ENCODE measurements around the gene PLXDC2. TPM values are rescaled to one million over a fixed set of nuclear protein-coding genes. Genes with fewer than 3 reads are reported as not detected.
A peak's percentile ranks its signal among the peaks of the same experiment; 100 is the strongest.
"Not testable (repeated sequence)": the region's sequence is repeated elsewhere in the genome, so short reads cannot be mapped to it uniquely, and the experiment has no call there.

The PLXDC2 gene
- 10 to 100 TPM; 11.9 to 13.0 TPM for polyA plus RNA-seq

GRCh38 chr10:19816411-19817230, at the start of gene PLXDC2:
Gene PLXDC2 (plus strand): TSS chr10:19816432.
- 0 to 1% methylated on average over 65 of the region's 65 CpGs for WGBS, 2 donors
- Histone ChIP-seq H3K4me1 (ENCODE audit: control insufficient read depth in 2 of 2, insufficient read depth in 2 of 2, low read length in 1 of 2) (no peaks in the 10 kb centered on the region), H3K27me3 (ENCODE audit: control insufficient read depth in 1 of 2, insufficient read depth in 2 of 2, low read length in 2 of 2) (no peaks in the 10 kb centered on the region), H3K27ac (ENCODE audit: low read depth in 2 of 2, low read length in 1 of 2) (peak within 1 kb of the TSS; percentile 87 to 89), H3K9me3 (ENCODE audit: control insufficient read depth in 2 of 2, insufficient read depth in 1 of 2, low read depth in 1 of 2, low read length in 1 of 2) (no peaks in the 10 kb centered on the region), H3K36me3 (ENCODE audit: control insufficient read depth in 2 of 2, insufficient read depth in 2 of 2, low read length in 1 of 2) (no peaks in the 10 kb centered on the region), H3K4me3 (ENCODE audit: low read depth in 1 of 2, low read length in 2 of 2) (peak within 1 kb of the TSS; percentile 78 to 89)

DNA sequence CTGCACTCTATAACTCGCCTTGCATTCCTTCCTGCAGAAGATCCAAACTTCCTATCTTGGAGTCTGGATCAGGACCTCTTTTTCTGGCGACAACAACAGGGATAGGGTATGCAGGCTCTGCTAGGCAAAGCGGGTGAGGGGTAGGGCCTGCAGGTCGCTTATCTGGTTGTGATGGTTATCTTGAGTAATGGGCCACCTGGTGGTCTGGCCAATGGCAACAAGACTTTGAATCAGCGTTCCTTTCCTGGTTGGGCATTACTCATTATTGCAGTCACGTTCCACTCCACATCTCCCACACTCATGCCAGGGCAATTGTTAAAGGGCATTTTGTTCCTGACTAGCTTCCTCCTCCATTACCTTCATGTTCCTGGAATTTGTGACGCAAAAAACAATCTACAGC, 48.4 kb upstream of the PLXDC2 start:
- H3K4me3 ChIP-seq (ENCODE audit: low read depth in 1 of 2, low read length in 2 of 2), result no peak overlapping the region
- no peaks in the 10 kb centered on the region for H3K27me3 ChIP-seq (ENCODE audit: control insufficient read depth in 1 of 2, insufficient read depth in 2 of 2, low read length in 2 of 2)
- 57 to 60% methylated on average over 7 of the region's 7 CpGs for WGBS, 2 donors
- no peaks in the 10 kb centered on the region for H3K36me3 ChIP-seq (ENCODE audit: control insufficient read depth in 2 of 2, insufficient read depth in 2 of 2, low read length in 1 of 2)
- H3K9me3 ChIP-seq (ENCODE audit: control insufficient read depth in 2 of 2, insufficient read depth in 1 of 2, low read depth in 1 of 2, low read length in 1 of 2), result no peaks in the 10 kb centered on the region
- H3K4me1 ChIP-seq (ENCODE audit: control insufficient read depth in 2 of 2, insufficient read depth in 2 of 2, low read length in 1 of 2), result no peaks in the 10 kb centered on the region
- no peak overlapping the region for H3K27ac ChIP-seq (ENCODE audit: low read depth in 2 of 2, low read length in 1 of 2)

DNA sequence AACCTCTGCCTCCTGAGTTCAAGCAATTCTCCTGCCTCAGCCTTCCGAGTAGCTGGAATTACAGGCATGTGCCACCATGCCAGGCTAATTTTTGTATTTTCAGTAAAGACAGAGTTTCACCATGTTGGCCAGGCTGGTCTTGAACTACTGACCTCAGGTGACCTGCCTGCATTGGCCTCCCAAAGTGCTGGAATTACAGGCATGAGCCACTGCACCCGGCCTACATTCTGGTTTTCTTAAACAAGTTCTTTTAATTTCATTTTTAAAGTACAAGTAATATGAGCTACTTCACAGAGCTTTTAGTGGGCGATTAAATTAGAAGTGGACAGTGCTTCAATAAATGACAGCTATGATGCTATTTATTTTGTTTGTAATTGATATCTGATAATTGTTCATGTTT, 46.4 kb upstream of the PLXDC2 start:
- not testable (repeated sequence) for H3K27me3 ChIP-seq (ENCODE audit: control insufficient read depth in 1 of 2, insufficient read depth in 2 of 2, low read length in 2 of 2); H3K36me3 ChIP-seq (ENCODE audit: control insufficient read depth in 2 of 2, insufficient read depth in 2 of 2, low read length in 1 of 2); H3K4me1 ChIP-seq (ENCODE audit: control insufficient read depth in 2 of 2, insufficient read depth in 2 of 2, low read length in 1 of 2); H3K27ac ChIP-seq (ENCODE audit: low read depth in 2 of 2, low read length in 1 of 2); H3K9me3 ChIP-seq (ENCODE audit: control insufficient read depth in 2 of 2, insufficient read depth in 1 of 2, low read depth in 1 of 2, low read length in 1 of 2); H3K4me3 ChIP-seq (ENCODE audit: low read depth in 1 of 2, low read length in 2 of 2)
- WGBS, 2 donors, result 87% methylated on average over 3 of the region's 3 CpGs

DNA sequence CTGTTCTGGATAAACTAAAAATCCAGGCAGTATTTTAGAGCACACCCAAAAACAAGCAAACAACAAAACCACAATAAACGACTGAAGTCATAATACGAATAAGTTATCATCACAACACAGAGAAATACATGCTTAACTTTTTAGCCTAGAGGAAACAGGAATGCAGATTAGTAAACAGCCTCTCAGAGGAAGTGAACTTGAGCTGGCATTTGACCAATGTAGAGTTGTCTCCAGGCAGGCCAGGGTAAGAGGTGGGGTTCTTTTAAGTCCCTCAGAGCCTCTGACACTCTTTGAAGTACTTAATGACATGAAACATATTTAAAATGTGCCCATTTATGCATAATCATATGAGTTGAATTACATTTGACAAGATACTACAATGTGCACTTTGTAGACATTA, 43.3 kb upstream of the PLXDC2 start:
- Histone ChIP-seq H3K27ac (ENCODE audit: low read depth in 2 of 2, low read length in 1 of 2) (no peak overlapping the region), H3K27me3 (ENCODE audit: control insufficient read depth in 1 of 2, insufficient read depth in 2 of 2, low read length in 2 of 2) (no peaks in the 10 kb centered on the region), H3K36me3 (ENCODE audit: control insufficient read depth in 2 of 2, insufficient read depth in 2 of 2, low read length in 1 of 2) (no peaks in the 10 kb centered on the region), H3K9me3 (ENCODE audit: control insufficient read depth in 2 of 2, insufficient read depth in 1 of 2, low read depth in 1 of 2, low read length in 1 of 2) (no peaks in the 10 kb centered on the region), H3K4me1 (ENCODE audit: control insufficient read depth in 2 of 2, insufficient read depth in 2 of 2, low read length in 1 of 2) (no peaks in the 10 kb centered on the region), H3K4me3 (ENCODE audit: low read depth in 1 of 2, low read length in 2 of 2) (no peak overlapping the region)
- 51 to 70% methylated on average over 2 of the region's 2 CpGs for WGBS, 2 donors

DNA sequence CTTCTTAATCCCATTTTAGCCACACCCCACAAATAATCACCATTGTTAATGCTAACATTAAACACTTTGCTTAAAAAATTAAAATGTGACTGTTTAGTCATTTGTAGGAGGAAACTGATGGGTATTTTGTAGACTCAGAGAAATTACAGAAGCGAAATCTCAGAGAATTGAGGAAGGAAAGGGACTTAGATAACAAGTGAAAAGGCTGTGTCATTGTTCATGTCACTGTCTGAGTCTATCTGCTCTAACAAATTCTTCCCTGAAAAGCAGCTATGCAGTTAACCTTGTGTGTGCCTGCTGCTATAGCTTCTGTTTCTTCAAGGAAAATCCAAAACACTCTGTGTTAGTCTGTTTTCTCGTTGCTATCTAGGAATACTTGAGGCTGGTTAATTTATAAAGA, 40.9 kb upstream of the PLXDC2 start:
- Histone ChIP-seq H3K27me3 (ENCODE audit: control insufficient read depth in 1 of 2, insufficient read depth in 2 of 2, low read length in 2 of 2) (no peaks in the 10 kb centered on the region), H3K4me1 (ENCODE audit: control insufficient read depth in 2 of 2, insufficient read depth in 2 of 2, low read length in 1 of 2) (no peaks in the 10 kb centered on the region), H3K36me3 (ENCODE audit: control insufficient read depth in 2 of 2, insufficient read depth in 2 of 2, low read length in 1 of 2) (no peaks in the 10 kb centered on the region), H3K4me3 (ENCODE audit: low read depth in 1 of 2, low read length in 2 of 2) (no peak overlapping the region), H3K27ac (ENCODE audit: low read depth in 2 of 2, low read length in 1 of 2) (no peak overlapping the region), H3K9me3 (ENCODE audit: control insufficient read depth in 2 of 2, insufficient read depth in 1 of 2, low read depth in 1 of 2, low read length in 1 of 2) (no peaks in the 10 kb centered on the region)
- WGBS, 2 donors, result 65 to 74% methylated on average over 2 of the region's 2 CpGs

- H3K9me3 ChIP-seq (ENCODE audit: control insufficient read depth in 2 of 2, insufficient read depth in 1 of 2, low read depth in 1 of 2, low read length in 1 of 2), result no peaks in the 10 kb centered on the region
- H3K4me1 ChIP-seq (ENCODE audit: control insufficient read depth in 2 of 2, insufficient read depth in 2 of 2, low read length in 1 of 2), result no peaks in the 10 kb centered on the region
- no peaks in the 10 kb centered on the region for H3K27me3 ChIP-seq (ENCODE audit: control insufficient read depth in 1 of 2, insufficient read depth in 2 of 2, low read length in 2 of 2)
- WGBS, 2 donors, result 17 to 47% methylated on average over 2 of the region's 2 CpGs
- no peak overlapping the region for H3K4me3 ChIP-seq (ENCODE audit: low read depth in 1 of 2, low read length in 2 of 2)
- H3K36me3 ChIP-seq (ENCODE audit: control insufficient read depth in 2 of 2, insufficient read depth in 2 of 2, low read length in 1 of 2), result no peaks in the 10 kb centered on the region
- H3K27ac ChIP-seq (ENCODE audit: low read depth in 2 of 2, low read length in 1 of 2), result no peak overlapping the region
Observed at GRCh38 chr10:19777806-19778205, 38.4 kb upstream of the PLXDC2 start.

GRCh38 chr10:19778996-19779395, 37.2 kb upstream of the PLXDC2 start:
- Histone ChIP-seq H3K9me3 (ENCODE audit: control insufficient read depth in 2 of 2, insufficient read depth in 1 of 2, low read depth in 1 of 2, low read length in 1 of 2) (no peaks in the 10 kb centered on the region), H3K36me3 (ENCODE audit: control insufficient read depth in 2 of 2, insufficient read depth in 2 of 2, low read length in 1 of 2) (no peaks in the 10 kb centered on the region), H3K4me3 (ENCODE audit: low read depth in 1 of 2, low read length in 2 of 2) (no peak overlapping the region), H3K4me1 (ENCODE audit: control insufficient read depth in 2 of 2, insufficient read depth in 2 of 2, low read length in 1 of 2) (no peaks in the 10 kb centered on the region), H3K27me3 (ENCODE audit: control insufficient read depth in 1 of 2, insufficient read depth in 2 of 2, low read length in 2 of 2) (no peaks in the 10 kb centered on the region), H3K27ac (ENCODE audit: low read depth in 2 of 2, low read length in 1 of 2) (no peak overlapping the region)
- 54 to 70% methylated on average over 2 of the region's 2 CpGs for WGBS, 2 donors

DNA sequence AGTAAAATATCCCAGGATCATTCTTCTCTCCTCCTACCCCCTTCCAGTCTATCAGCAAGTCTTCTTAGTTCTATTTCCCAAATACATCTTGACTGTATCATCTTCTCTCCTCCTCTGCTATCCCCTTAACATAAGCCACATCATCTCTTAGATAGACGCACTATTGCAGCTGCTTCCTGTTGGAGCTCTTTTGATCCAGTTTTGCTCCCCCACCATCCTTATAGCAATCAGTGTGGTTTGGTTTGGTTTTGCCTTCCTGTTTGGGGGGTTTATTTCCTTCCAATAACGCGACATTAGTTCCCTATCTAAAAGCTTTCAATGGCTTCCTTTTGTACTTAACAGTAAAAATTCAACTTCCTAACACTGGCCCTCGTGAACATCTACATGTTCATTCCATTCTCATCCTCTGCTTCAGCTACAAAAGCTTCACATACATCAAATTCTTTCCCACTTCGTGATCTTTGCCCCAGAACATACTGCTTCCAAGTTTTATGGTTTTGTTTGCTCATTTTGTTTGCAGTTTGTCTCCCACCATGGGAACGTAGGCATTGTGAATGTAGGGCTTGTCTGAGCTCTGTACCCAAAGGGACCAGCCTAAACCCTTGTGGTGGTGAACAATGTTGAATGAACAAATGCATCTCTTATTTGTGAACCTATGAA, 33.7 kb upstream of the PLXDC2 start:
- Histone ChIP-seq H3K4me1 (ENCODE audit: control insufficient read depth in 2 of 2, insufficient read depth in 2 of 2, low read length in 1 of 2) (no peaks in the 10 kb centered on the region), H3K27me3 (ENCODE audit: control insufficient read depth in 1 of 2, insufficient read depth in 2 of 2, low read length in 2 of 2) (no peaks in the 10 kb centered on the region), H3K9me3 (ENCODE audit: control insufficient read depth in 2 of 2, insufficient read depth in 1 of 2, low read depth in 1 of 2, low read length in 1 of 2) (no peaks in the 10 kb centered on the region), H3K36me3 (ENCODE audit: control insufficient read depth in 2 of 2, insufficient read depth in 2 of 2, low read length in 1 of 2) (no peaks in the 10 kb centered on the region), H3K4me3 (ENCODE audit: low read depth in 1 of 2, low read length in 2 of 2) (no peak overlapping the region), H3K27ac (ENCODE audit: low read depth in 2 of 2, low read length in 1 of 2) (no peak overlapping the region)
- WGBS, 2 donors, result 56 to 64% methylated on average over 6 of the region's 6 CpGs

- Histone ChIP-seq H3K4me1 (ENCODE audit: control insufficient read depth in 2 of 2, insufficient read depth in 2 of 2, low read length in 1 of 2) (no peaks in the 10 kb centered on the region), H3K36me3 (ENCODE audit: control insufficient read depth in 2 of 2, insufficient read depth in 2 of 2, low read length in 1 of 2) (no peaks in the 10 kb centered on the region), H3K27me3 (ENCODE audit: control insufficient read depth in 1 of 2, insufficient read depth in 2 of 2, low read length in 2 of 2) (no peaks in the 10 kb centered on the region), H3K27ac (ENCODE audit: low read depth in 2 of 2, low read length in 1 of 2) (no peak overlapping the region), H3K9me3 (ENCODE audit: control insufficient read depth in 2 of 2, insufficient read depth in 1 of 2, low read depth in 1 of 2, low read length in 1 of 2) (no peaks in the 10 kb centered on the region), H3K4me3 (ENCODE audit: low read depth in 1 of 2, low read length in 2 of 2) (no peak overlapping the region)
- WGBS, 2 donors, result 90 to 95% methylated on average over 4 of the region's 4 CpGs
Observed at GRCh38 chr10:19783721-19784120, 32.5 kb upstream of the PLXDC2 start.

DNA sequence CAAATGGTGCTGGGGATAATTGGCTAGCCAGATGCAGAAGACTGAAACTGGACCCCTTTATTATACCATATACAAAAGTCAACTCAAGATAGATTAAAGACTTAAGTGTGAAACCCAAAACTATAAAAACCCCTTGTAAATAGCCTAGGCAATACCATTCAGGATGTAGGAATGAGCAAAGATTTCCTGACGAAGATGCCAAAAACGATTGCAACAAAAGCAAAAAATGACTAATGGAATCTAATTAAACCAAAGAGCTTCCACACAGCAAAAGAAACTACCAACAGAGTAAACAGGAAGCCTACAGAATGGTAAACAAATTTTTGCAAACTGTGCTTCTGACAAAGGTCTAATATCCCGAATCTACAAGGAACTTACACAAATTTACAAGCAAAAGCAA, 30.9 kb upstream of the PLXDC2 start:
- Histone ChIP-seq H3K4me1 (ENCODE audit: control insufficient read depth in 2 of 2, insufficient read depth in 2 of 2, low read length in 1 of 2) (no peaks in the 10 kb centered on the region), H3K4me3 (ENCODE audit: low read depth in 1 of 2, low read length in 2 of 2) (no peak overlapping the region), H3K36me3 (ENCODE audit: control insufficient read depth in 2 of 2, insufficient read depth in 2 of 2, low read length in 1 of 2) (no peaks in the 10 kb centered on the region), H3K27ac (ENCODE audit: low read depth in 2 of 2, low read length in 1 of 2) (no peak overlapping the region), H3K9me3 (ENCODE audit: control insufficient read depth in 2 of 2, insufficient read depth in 1 of 2, low read depth in 1 of 2, low read length in 1 of 2) (no peaks in the 10 kb centered on the region), H3K27me3 (ENCODE audit: control insufficient read depth in 1 of 2, insufficient read depth in 2 of 2, low read length in 2 of 2) (no peaks in the 10 kb centered on the region)
- 68 to 71% methylated on average over 3 of the region's 3 CpGs for WGBS, 2 donors
